AG10803 (cell line): ENCODE results near the gene FRMD4A.

Source experiments
- DNase-seq: peaks from one replicate; pipeline ENCODE4 v3.0.0; 2010; ENCODE audit warnings: low read depth
- H3K4me3 ChIP-seq: 2 replicates; pipeline ENCODE4 v1.5.1; 2011; ENCODE audit warnings: mild to moderate bottlenecking, low read length, control low read depth
- CTCF ChIP-seq: conservative IDR thresholded peaks from 2 replicates; pipeline ENCODE4 v1.5.1; 2011; ENCODE audit warnings: mild to moderate bottlenecking, low read length, control low read depth, inconsistent platforms

FRMD4A gene

DNA sequence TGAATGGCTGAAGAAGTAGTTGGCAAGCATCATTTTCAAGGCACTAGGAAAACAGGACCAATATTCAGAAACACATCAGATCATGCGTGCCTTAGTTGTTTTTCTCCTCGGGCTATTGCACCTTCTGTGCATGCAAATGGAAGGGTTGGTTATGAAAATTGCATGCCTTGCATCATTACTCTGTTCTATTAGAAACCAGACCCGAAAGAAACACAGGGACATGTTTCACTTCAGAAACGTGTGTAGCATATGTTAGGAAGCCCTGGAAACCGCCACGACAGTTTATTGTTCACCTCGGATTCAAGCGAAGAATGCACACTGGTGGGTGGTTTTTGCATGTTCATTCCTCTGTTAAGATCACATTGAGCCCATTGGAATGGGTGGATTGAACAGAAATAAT lies 214.7 kb downstream of the FRMD4A start:
- no peak for TF ChIP-seq CTCF
- no peak for DNase-seq
- no peak overlapping the region for H3K4me3 ChIP-seq

GRCh38 chr10:14114791-14115190 lies 215.9 kb downstream of the FRMD4A start:
- no peak overlapping the region for H3K4me3 ChIP-seq
- TF ChIP-seq CTCF = no peak
- DNase-seq = no peak

GRCh38 chr10:14112056-14112455 lies 218.7 kb downstream of the FRMD4A start:
- no peak for DNase-seq
- no peak for TF ChIP-seq CTCF
- no peak overlapping the region for H3K4me3 ChIP-seq

- no peak overlapping the region for H3K4me3 ChIP-seq
- TF ChIP-seq CTCF = no peak
- no peak for DNase-seq
Observed at GRCh38 chr10:14111208-14111607, 219.5 kb downstream of the FRMD4A start.

DNA sequence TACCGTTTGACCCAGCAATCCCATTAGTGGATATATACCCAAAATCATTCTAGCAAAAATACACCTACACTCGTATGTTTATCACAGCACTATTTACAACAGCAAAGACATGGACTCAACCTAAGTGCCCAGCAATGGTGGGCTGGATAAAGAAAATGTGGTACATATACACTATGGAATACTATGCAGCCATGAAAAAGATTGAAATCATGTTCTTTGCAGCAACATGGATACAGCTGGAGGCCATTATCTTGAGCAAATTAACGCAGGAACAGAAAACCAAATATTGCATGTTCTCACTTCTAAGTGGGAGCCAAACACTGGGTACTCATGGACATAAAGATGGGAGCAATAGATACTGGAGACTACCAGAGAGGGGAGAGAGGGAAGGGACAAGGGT lies 223.9 kb downstream of the FRMD4A start:
- no peak overlapping the region for H3K4me3 ChIP-seq
- no peak for TF ChIP-seq CTCF
- no peak for DNase-seq

GRCh38 chr10:14102056-14102455 lies 228.7 kb downstream of the FRMD4A start:
- TF ChIP-seq CTCF = no peak
- H3K4me3 ChIP-seq = no peak overlapping the region
- DNase-seq = no peak

GRCh38 chr10:14099885-14100284 lies 230.8 kb downstream of the FRMD4A start:
- TF ChIP-seq CTCF = no peak
- no peak for DNase-seq
- H3K4me3 ChIP-seq = no peak overlapping the region
